H9 (cell line): Measurements from ENCODE around the gene SQSTM1. TPM values are rescaled to one million over a fixed set of nuclear protein-coding genes. Genes with fewer than 3 reads are reported as not detected.
A peak's percentile ranks its signal among the peaks of the same experiment; 100 is the strongest.

Source experiments
- DNase-seq: peaks from one replicate; pipeline ENCODE4 v3.0.0-alpha.2; 2017
- H2AFZ ChIP-seq: one replicate; pipeline ENCODE4 v1.6.1; 2013; ENCODE audit warnings: mild to moderate bottlenecking, low read length, control low read depth, moderate library complexity
- H2AK5ac ChIP-seq: 2 replicates; pipeline ENCODE4 v1.6.1; 2013; ENCODE audit warnings: low read length, control low read depth, mixed read lengths; ENCODE audit not compliant: insufficient read length
- H2BK120ac ChIP-seq: one replicate; pipeline ENCODE4 v1.6.1; 2013; ENCODE audit warnings: low read depth, mild to moderate bottlenecking, low read length, control low read depth, inconsistent platforms; ENCODE audit not compliant: poor library complexity, severe bottlenecking
- H2BK12ac ChIP-seq: 2 replicates; pipeline ENCODE4 v1.6.1; 2013; ENCODE audit warnings: low read length, control low read depth, mixed read lengths, low read depth; ENCODE audit not compliant: insufficient read length
- H2BK15ac ChIP-seq: 2 replicates; pipeline ENCODE4 v1.6.1; 2013; ENCODE audit warnings: low read depth, low read length, control low read depth
- H2BK20ac ChIP-seq: one replicate; pipeline ENCODE4 v1.6.1; 2013; ENCODE audit warnings: low read depth, mild to moderate bottlenecking, low read length, control low read depth, inconsistent platforms; ENCODE audit not compliant: poor library complexity, severe bottlenecking
- H2BK5ac ChIP-seq: 2 replicates; pipeline ENCODE4 v1.6.1; 2013; ENCODE audit warnings: low read length, control low read depth, mixed read lengths; ENCODE audit not compliant: insufficient read length
- H3K14ac ChIP-seq: 2 replicates; pipeline ENCODE4 v1.6.1; 2013; ENCODE audit warnings: low read length, control low read depth; ENCODE audit not compliant: insufficient read depth
- H3K18ac ChIP-seq: 2 replicates; pipeline ENCODE4 v1.6.1; 2013; ENCODE audit warnings: low read depth, mild to moderate bottlenecking, mixed read lengths, low read length, control low read depth; ENCODE audit not compliant: insufficient read length
- H3K23ac ChIP-seq: 2 replicates; pipeline ENCODE4 v1.6.1; 2013; ENCODE audit warnings: low read length, control low read depth, mixed read lengths, low read depth; ENCODE audit not compliant: insufficient read length
- H3K23me2 ChIP-seq: 2 replicates; pipeline ENCODE4 v1.6.1; 2013; ENCODE audit warnings: low read depth, mild to moderate bottlenecking, mixed read lengths, low read length, control low read depth; ENCODE audit not compliant: insufficient read length, poor library complexity, severe bottlenecking
- H3K27ac ChIP-seq: 2 replicates; pipeline ENCODE4 v1.5.1; 2013; ENCODE audit warnings: low read length, control low read depth, mixed read lengths, low read depth; ENCODE audit not compliant: insufficient read length
- H3K27me3 ChIP-seq: 2 replicates; pipeline ENCODE4 v1.6.1; 2013; ENCODE audit warnings: low read length, control low read depth, inconsistent platforms; ENCODE audit not compliant: insufficient read depth
- H3K4ac ChIP-seq: 2 replicates; pipeline ENCODE4 v1.6.1; 2013; ENCODE audit warnings: low read depth, mild to moderate bottlenecking, control low read depth, inconsistent platforms, low read length, moderate library complexity
- H3K4me1 ChIP-seq: 2 replicates; pipeline ENCODE4 v1.6.1; 2013; ENCODE audit warnings: low read length, control low read depth, inconsistent platforms; ENCODE audit not compliant: insufficient read depth
- H3K4me2 ChIP-seq: 2 replicates; pipeline ENCODE4 v1.6.1; 2013; ENCODE audit warnings: low read length, control low read depth, mixed read lengths; ENCODE audit not compliant: insufficient read length, insufficient read depth
- H3K56ac ChIP-seq: 2 replicates; pipeline ENCODE4 v1.6.1; 2013; ENCODE audit warnings: low read depth, mild to moderate bottlenecking, mixed read lengths, low read length, control low read depth; ENCODE audit not compliant: insufficient read length
- H3K79me1 ChIP-seq: 2 replicates; pipeline ENCODE4 v1.6.1; 2013; ENCODE audit warnings: low read depth, mild to moderate bottlenecking, moderate library complexity, low read length, control low read depth, inconsistent platforms; ENCODE audit not compliant: insufficient read depth, poor library complexity, severe bottlenecking
- H3K79me2 ChIP-seq: 2 replicates; pipeline ENCODE4 v1.6.1; 2013; ENCODE audit warnings: low read length, control low read depth, inconsistent platforms; ENCODE audit not compliant: insufficient read depth
- H3K9ac ChIP-seq: 2 replicates; pipeline ENCODE4 v1.6.1; 2013; ENCODE audit warnings: low read length, control low read depth, mixed read lengths; ENCODE audit not compliant: insufficient read length; ENCODE audit errors: extremely low read depth
- H3K9me3 ChIP-seq: one replicate; pipeline ENCODE4 v1.6.1; 2013; ENCODE audit warnings: low read depth, low read length, inconsistent platforms; ENCODE audit not compliant: control insufficient read depth
- H3T11ph ChIP-seq: one replicate; pipeline ENCODE4 v1.6.1; 2013; ENCODE audit warnings: mild to moderate bottlenecking, low read length, control low read depth, inconsistent platforms
- H4K20me1 ChIP-seq: one replicate; pipeline ENCODE4 v1.6.1; 2013; ENCODE audit not compliant: control insufficient read depth, insufficient read length, insufficient read depth
- H4K5ac ChIP-seq: 2 replicates; pipeline ENCODE4 v1.6.1; 2013; ENCODE audit warnings: low read depth, mild to moderate bottlenecking, mixed read lengths, low read length, control low read depth; ENCODE audit not compliant: insufficient read length
- H4K8ac ChIP-seq: replicated peaks from 2 replicates; pipeline ENCODE4 v1.6.1; 2013; ENCODE audit warnings: low read length, control low read depth, mixed read lengths, low read depth; ENCODE audit not compliant: insufficient read length
- H4K91ac ChIP-seq: 2 replicates; pipeline ENCODE4 v1.6.1; 2013; ENCODE audit warnings: low read depth, mild to moderate bottlenecking, moderate library complexity, mixed read lengths, low read length, control low read depth; ENCODE audit not compliant: insufficient read length
- H3K27ac Mint-ChIP-seq, 3 experiments: 2 replicates in 2 of 3; 3 replicates in 1 of 3; pipeline ENCODE4 v1.8.0; 2020 to 2021; ENCODE audit warnings: mixed read lengths in 3 of 3, mild to moderate bottlenecking in 1 of 3, moderate library complexity in 1 of 3
- H3K27me3 Mint-ChIP-seq: 2 replicates; pipeline ENCODE4 v1.8.0; 2021; ENCODE audit warnings: low read depth, mild to moderate bottlenecking, moderate library complexity, mixed read lengths
- H3K36me3 Mint-ChIP-seq, 3 experiments: 2 replicates in 2 of 3; 3 replicates in 1 of 3; pipeline ENCODE4 v1.8.0; 2020 to 2021; ENCODE audit warnings: low read depth in 3 of 3, mixed read lengths in 3 of 3; ENCODE audit not compliant: insufficient read depth in 1 of 3
- H3K4me1 Mint-ChIP-seq, 2 experiments: 2 replicates each; pipeline ENCODE4 v1.8.0; 2020; ENCODE audit warnings: mixed read lengths in 2 of 2
- H3K4me3 Mint-ChIP-seq, 2 experiments: 2 replicates in 1 of 2; 3 replicates in 1 of 2; pipeline ENCODE4 v1.8.0; 2020 to 2021; ENCODE audit warnings: mild to moderate bottlenecking in 2 of 2, mixed read lengths in 2 of 2, moderate library complexity in 1 of 2
- H3K9me3 Mint-ChIP-seq, 2 experiments: 2 replicates in 1 of 2; 3 replicates in 1 of 2; pipeline ENCODE4 v1.8.0; 2020; ENCODE audit warnings: mild to moderate bottlenecking in 2 of 2, mixed read lengths in 2 of 2, moderate library complexity in 1 of 2
- CTCF ChIP-seq: fragments of 200-600 bp; sonication (generic); conservative IDR thresholded peaks from 3 replicates; pipeline ENCODE4 v1.8.0; 2021; ENCODE audit warnings: antibody characterized with exemption, mild to moderate bottlenecking
- WGBS: extraction: QIAGEN DNeasy Blood & Tissue Kit; methylation state at CpG from one replicate; pipeline ENCODE4 v1.1.7; 2013; ENCODE audit warnings: missing lambda C conversion rate, low lambda C conversion rate, mixed read lengths; ENCODE audit not compliant: insufficient read length; ENCODE audit errors: extremely low coverage; 5-methylcytosine and 5-hydroxymethylcytosine counted together
- total RNA-seq: library from RNA; stranded (reverse); gene quantifications from 2 replicates; pipeline ENCODE4 v1.2.1, GENCODE V29; 2021

SQSTM1 gene
- total RNA-seq, 1 experiment from 2014 or later: 144 TPM

DNA sequence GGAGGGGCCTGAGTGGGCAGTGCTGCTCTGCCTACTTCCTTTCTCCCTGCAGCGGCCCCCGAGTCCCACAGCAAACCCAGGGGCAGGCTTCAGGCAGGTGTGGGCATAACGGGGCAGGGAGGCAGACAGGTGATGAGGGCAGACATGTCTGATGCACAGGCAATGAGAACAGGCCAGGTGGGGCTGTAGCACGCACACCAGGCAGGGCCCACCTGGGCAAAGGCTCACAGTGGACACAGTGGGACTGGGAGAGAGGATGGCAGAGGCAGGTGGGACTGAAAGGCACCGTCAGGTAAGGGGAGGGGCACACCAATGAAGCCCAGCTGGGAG is 21.1 kb upstream of the SQSTM1 start:
- Histone ChIP-seq H3K79me2 (no peaks in the 10 kb centered on the region; the same call in 1 of the 2 replicates), H3K23me2 (peaks cover 3% of the 10 kb centered on the region), H3K4me2 (no peak overlapping the region), H3T11ph (no peak overlapping the region), H3K18ac (no peak overlapping the region), H4K91ac (no peak overlapping the region), H4K8ac (no peak overlapping the region), H3K27ac (no peak overlapping the region), H3K79me1 (peaks cover 1% of the 10 kb centered on the region), H4K20me1 (no peaks in the 10 kb centered on the region), H2BK120ac (no peak overlapping the region), H3K23ac (no peak overlapping the region), H2BK12ac (no peak overlapping the region), H2BK5ac (no peak overlapping the region), H3K4ac (no peak overlapping the region), H3K9ac (no peak overlapping the region), H2AFZ (no peak overlapping the region), H3K9me3 (no peaks in the 10 kb centered on the region), H3K14ac (no peak overlapping the region), H2AK5ac (no peak overlapping the region), H3K4me1 (no peaks in the 10 kb centered on the region), H2BK15ac (no peak overlapping the region), H4K5ac (no peak overlapping the region), H3K56ac (no peak overlapping the region), H2BK20ac (no peak overlapping the region), H3K27me3 (no peaks in the 10 kb centered on the region)
- no peaks in the 10 kb centered on the region for H3K9me3 Mint-ChIP-seq
- WGBS: no CpG with 5 or more reads among the region's 5 CpGs
- peaks cover 4% of the 10 kb centered on the region for H3K27me3 Mint-ChIP-seq
- peak overlapping the region in 1 of 3 experiments; percentile 52; a peak in 1 of 7 replicates for H3K27ac Mint-ChIP-seq
- peak overlapping the region in 1 of 2 experiments; percentile 26; a peak in 1 of 5 replicates for H3K4me3 Mint-ChIP-seq
- H3K4me1 Mint-ChIP-seq: peaks cover 30 to 35% of the 10 kb centered on the region in 2 experiments
- no peak for DNase-seq
- no peak for TF ChIP-seq CTCF
- peaks cover 21 to 42% (median 35%) of the 10 kb centered on the region in 3 experiments; a peak in 6 of 7 replicates for H3K36me3 Mint-ChIP-seq
